ENCODE measurements around the gene PAIP2. TPM values are rescaled to one million over a fixed set of nuclear protein-coding genes. Genes with fewer than 3 reads are reported as not detected.
"Not testable (repeated sequence)": the region's sequence is repeated elsewhere in the genome, so short reads cannot be mapped to it uniquely, and the experiment has no call there.

PAIP2 gene
- total RNA-seq, 1 experiment from 2014 or later, result 79.4 TPM

DNA sequence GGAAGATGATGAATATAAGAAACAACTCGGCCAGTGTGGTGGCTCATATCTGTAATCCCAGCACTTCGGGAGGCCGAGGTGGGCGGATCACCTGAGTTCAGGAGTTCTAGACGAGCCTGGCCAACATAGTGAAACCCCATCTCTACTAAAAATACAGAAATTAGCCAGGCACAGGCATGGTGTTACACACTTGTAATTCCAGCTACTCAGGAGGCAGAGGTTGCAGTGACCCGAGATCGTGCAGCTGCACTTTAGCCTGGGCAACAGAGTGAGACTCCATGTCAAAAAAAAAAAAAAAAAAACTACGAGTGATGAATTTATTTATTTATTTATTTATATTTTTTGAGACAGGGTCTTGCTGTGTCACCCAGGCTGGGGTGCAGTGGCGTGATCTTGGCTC lies 6.2 kb downstream of the PAIP2 start:
- H3K27ac ChIP-seq (ENCODE audit: low read length); H3K4me1 ChIP-seq (ENCODE audit: control insufficient read depth, insufficient read depth, low read length); POLR2A ChIA-PET; H3K36me3 ChIP-seq (ENCODE audit: control insufficient read depth, insufficient read depth, low read length); ATAC-seq; BruUV-seq (replicated peaks); in situ Hi-C loops (cut with HindIII; ENCODE audit: low pct_unique_long_range_greater_than_20kb, low sequenced_read_pairs); DNase-seq (ENCODE audit: low read depth, low spot score); CTCF ChIA-PET; H3K27me3 ChIP-seq (ENCODE audit: control insufficient read depth, insufficient read depth, low read length); intact Hi-C loops (cut with micrococcal nuclease; ENCODE audit: unreplicated experiment); H3K9me3 ChIP-seq (ENCODE audit: control insufficient read depth, insufficient read depth, low read depth, low read length); H3K4me3 ChIP-seq (ENCODE audit: low read depth in 2 of 2, low read length in 2 of 2): not testable (repeated sequence)

DNA sequence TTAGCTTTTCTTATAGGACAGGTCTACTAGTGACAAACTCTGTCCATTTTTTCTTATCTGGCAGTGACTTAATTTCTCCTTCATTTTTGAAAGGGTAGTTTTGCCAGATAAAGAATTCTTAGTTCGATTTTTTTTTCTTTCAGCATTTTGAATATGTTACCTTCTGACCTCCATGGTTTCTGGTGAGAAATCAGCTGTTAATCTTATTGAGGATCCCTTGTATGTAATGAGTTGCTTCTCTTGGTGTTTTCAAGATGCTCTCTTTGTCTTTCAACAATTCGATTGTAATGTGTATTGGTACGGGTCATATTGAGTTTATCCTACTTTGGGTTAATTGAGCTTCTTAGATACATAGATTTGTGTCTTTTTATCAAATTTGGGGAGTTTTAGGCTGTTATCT lies 12.5 kb downstream of the PAIP2 start:
- BruUV-seq (replicated peaks), result TSS peak; percentile 44

DNA sequence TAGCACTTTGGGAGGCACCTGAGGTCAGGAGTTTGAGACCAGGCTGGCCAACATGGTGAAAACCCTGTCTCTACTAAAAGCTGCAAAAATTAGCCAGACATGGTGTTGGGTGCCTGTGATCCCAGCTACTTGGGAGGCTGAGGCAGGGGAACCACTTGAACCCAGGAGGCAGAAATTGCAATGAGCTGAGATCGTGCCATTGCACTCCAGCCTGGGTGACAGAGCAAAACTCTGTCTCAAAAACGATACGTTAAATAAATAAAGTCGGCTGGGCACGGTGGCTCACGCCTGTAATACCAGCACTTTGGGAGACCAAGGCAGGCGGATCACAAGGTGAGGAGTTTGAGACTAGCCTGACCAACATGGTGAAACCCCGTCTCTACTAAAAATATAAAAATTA lies 14.2 kb downstream of the PAIP2 start:
- intact Hi-C loops (cut with micrococcal nuclease; ENCODE audit: unreplicated experiment); CTCF ChIA-PET; DNase-seq (ENCODE audit: low read depth, low spot score); H3K4me3 ChIP-seq (ENCODE audit: low read depth in 2 of 2, low read length in 2 of 2); H3K27ac ChIP-seq (ENCODE audit: low read length); H3K27me3 ChIP-seq (ENCODE audit: control insufficient read depth, insufficient read depth, low read length); H3K36me3 ChIP-seq (ENCODE audit: control insufficient read depth, insufficient read depth, low read length); H3K4me1 ChIP-seq (ENCODE audit: control insufficient read depth, insufficient read depth, low read length); ATAC-seq; POLR2A ChIA-PET; H3K9me3 ChIP-seq (ENCODE audit: control insufficient read depth, insufficient read depth, low read depth, low read length); BruUV-seq (replicated peaks); in situ Hi-C loops (cut with HindIII; ENCODE audit: low pct_unique_long_range_greater_than_20kb, low sequenced_read_pairs): not testable (repeated sequence)

More for the DNA sequence above, 12.5 kb downstream of the PAIP2 start:
- no peak overlapping the region for H3K27ac ChIP-seq (ENCODE audit: low read length)
- in situ Hi-C loops (cut with HindIII; ENCODE audit: low pct_unique_long_range_greater_than_20kb, low sequenced_read_pairs) (no loop called here), intact Hi-C loops (cut with micrococcal nuclease; ENCODE audit: unreplicated experiment) (no loop called here)
- no peak overlapping the region for H3K4me3 ChIP-seq (ENCODE audit: low read depth in 2 of 2, low read length in 2 of 2)
- TF ChIP-seq SIN3A (IDR thresholded peaks at IDR 0.05; ENCODE audit: borderline replicate concordance, insufficient read depth, low read depth, low read length), result no peak
- TF ChIP-seq, protein P1, sequence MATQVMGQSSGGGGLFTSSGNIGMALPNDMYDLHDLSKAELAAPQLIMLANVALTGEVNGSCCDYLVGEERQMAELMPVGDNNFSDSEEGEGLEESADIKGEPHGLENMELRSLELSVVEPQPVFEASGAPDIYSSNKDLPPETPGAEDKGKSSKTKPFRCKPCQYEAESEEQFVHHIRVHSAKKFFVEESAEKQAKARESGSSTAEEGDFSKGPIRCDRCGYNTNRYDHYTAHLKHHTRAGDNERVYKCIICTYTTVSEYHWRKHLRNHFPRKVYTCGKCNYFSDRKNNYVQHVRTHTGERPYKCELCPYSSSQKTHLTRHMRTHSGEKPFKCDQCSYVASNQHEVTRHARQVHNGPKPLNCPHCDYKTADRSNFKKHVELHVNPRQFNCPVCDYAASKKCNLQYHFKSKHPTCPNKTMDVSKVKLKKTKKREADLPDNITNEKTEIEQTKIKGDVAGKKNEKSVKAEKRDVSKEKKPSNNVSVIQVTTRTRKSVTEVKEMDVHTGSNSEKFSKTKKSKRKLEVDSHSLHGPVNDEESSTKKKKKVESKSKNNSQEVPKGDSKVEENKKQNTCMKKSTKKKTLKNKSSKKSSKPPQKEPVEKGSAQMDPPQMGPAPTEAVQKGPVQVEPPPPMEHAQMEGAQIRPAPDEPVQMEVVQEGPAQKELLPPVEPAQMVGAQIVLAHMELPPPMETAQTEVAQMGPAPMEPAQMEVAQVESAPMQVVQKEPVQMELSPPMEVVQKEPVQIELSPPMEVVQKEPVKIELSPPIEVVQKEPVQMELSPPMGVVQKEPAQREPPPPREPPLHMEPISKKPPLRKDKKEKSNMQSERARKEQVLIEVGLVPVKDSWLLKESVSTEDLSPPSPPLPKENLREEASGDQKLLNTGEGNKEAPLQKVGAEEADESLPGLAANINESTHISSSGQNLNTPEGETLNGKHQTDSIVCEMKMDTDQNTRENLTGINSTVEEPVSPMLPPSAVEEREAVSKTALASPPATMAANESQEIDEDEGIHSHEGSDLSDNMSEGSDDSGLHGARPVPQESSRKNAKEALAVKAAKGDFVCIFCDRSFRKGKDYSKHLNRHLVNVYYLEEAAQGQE (IDR thresholded peaks at IDR 0.05; ENCODE audit: insufficient read depth in 1 of 2, low read depth in 2 of 2, low read length in 1 of 2), result no peak
- no peak for TF ChIP-seq TCF7L2 (IDR thresholded peaks at IDR 0.05; ENCODE audit: low read depth, low read length)
- TF ChIP-seq, protein P2, sequence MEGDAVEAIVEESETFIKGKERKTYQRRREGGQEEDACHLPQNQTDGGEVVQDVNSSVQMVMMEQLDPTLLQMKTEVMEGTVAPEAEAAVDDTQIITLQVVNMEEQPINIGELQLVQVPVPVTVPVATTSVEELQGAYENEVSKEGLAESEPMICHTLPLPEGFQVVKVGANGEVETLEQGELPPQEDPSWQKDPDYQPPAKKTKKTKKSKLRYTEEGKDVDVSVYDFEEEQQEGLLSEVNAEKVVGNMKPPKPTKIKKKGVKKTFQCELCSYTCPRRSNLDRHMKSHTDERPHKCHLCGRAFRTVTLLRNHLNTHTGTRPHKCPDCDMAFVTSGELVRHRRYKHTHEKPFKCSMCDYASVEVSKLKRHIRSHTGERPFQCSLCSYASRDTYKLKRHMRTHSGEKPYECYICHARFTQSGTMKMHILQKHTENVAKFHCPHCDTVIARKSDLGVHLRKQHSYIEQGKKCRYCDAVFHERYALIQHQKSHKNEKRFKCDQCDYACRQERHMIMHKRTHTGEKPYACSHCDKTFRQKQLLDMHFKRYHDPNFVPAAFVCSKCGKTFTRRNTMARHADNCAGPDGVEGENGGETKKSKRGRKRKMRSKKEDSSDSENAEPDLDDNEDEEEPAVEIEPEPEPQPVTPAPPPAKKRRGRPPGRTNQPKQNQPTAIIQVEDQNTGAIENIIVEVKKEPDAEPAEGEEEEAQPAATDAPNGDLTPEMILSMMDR (IDR thresholded peaks at IDR 0.05), result no peak
- TF ChIP-seq POLR2AphosphoS5 (IDR thresholded peaks at IDR 0.05; ENCODE audit: low read depth, low read length), result no peak
- H3K9me3 ChIP-seq (ENCODE audit: control insufficient read depth, insufficient read depth, low read depth, low read length), result no peaks in the 10 kb centered on the region
- ChIA-PET POLR2A (no interaction called here), CTCF (interaction anchor here (0.5 kb wide), 1 partner anchor 600 kb away, joined by 3 read pairs; no protein-coding TSS in a partner anchor)
- DNase-seq (ENCODE audit: low read depth, low spot score), result no peak
- no peak for ATAC-seq
- H3K27me3 ChIP-seq (ENCODE audit: control insufficient read depth, insufficient read depth, low read length), result no peaks in the 10 kb centered on the region
- H3K4me1 ChIP-seq (ENCODE audit: control insufficient read depth, insufficient read depth, low read length), result no peaks in the 10 kb centered on the region
- no peaks in the 10 kb centered on the region for H3K36me3 ChIP-seq (ENCODE audit: control insufficient read depth, insufficient read depth, low read length)

Measured in Panc1 (cell line).